H1 (cell line): Measurements from ENCODE around the gene NUP205. TPM values are rescaled to one million over a fixed set of nuclear protein-coding genes. Genes with fewer than 3 reads are reported as not detected.
A peak's percentile ranks its signal among the peaks of the same experiment; 100 is the strongest.

Experiments used
- EP300 ChIP-seq, 2 experiments: IDR thresholded peaks; 1 replicate in 1 of 2; 2 replicates in 1 of 2; pipeline ENCODE4 v1.6.1; 2011 to 2012; ENCODE audit warnings: low read depth in 2 of 2, low read length in 2 of 2, mild to moderate bottlenecking in 2 of 2, borderline replicate concordance in 1 of 2, inconsistent platforms in 1 of 2, moderate library complexity in 1 of 2
- JUND ChIP-seq: IDR thresholded peaks from 2 replicates; pipeline ENCODE4 v1.6.1; 2011; ENCODE audit warnings: mild to moderate bottlenecking, improper control_type of control experiment, low read length
- RAD21 ChIP-seq, 2 experiments: IDR thresholded peaks in 1 of 2; conservative IDR thresholded peaks in 1 of 2; 2 replicates each; pipeline ENCODE4 v1.6.1; 2011; ENCODE audit warnings: low read depth in 2 of 2, low read length in 2 of 2, improper control_type of control experiment in 1 of 2, inconsistent platforms in 1 of 2, mild to moderate bottlenecking in 1 of 2, moderate library complexity in 1 of 2
- RNF2 ChIP-seq: fragments of 200-900, 300-1000 bp; sonication (generic); IDR thresholded peaks from 2 replicates; pipeline ENCODE4 v1.7.1; 2016; ENCODE audit warnings: borderline replicate concordance, low read depth, mild to moderate bottlenecking, antibody characterized with exemption, low read length; ENCODE audit not compliant: poor library complexity, severe bottlenecking; ENCODE audit errors: missing control alignments
- RXRA ChIP-seq: IDR thresholded peaks from 2 replicates; pipeline ENCODE4 v1.6.1; 2011; ENCODE audit warnings: low read depth, mild to moderate bottlenecking, low read length, moderate library complexity; ENCODE audit not compliant: insufficient read depth
- SAP30 ChIP-seq: fragments of 300-600 bp; sonication (generic); IDR thresholded peaks from 2 replicates; pipeline ENCODE4 v1.7.1; 2012; ENCODE audit warnings: low read length, moderate library complexity, mild to moderate bottlenecking, inconsistent platforms; ENCODE audit not compliant: insufficient read depth, insufficient replicate concordance
- SIN3A ChIP-seq, 2 experiments: IDR thresholded peaks in 1 of 2; conservative IDR thresholded peaks in 1 of 2; 2 replicates each; pipeline ENCODE4 v1.6.1; 2011 to 2012; ENCODE audit warnings: low read length in 2 of 2, improper control_type of control experiment in 1 of 2, low read depth in 1 of 2, mild to moderate bottlenecking in 1 of 2
- TBP ChIP-seq: IDR thresholded peaks from 2 replicates; pipeline ENCODE4 v1.6.1; 2011; ENCODE audit warnings: low read depth, low read length, improper control_type of control experiment
- USF2 ChIP-seq: IDR thresholded peaks from 2 replicates; pipeline ENCODE4 v1.6.1; 2011; ENCODE audit warnings: low read length, improper control_type of control experiment
- polyA plus RNA-seq, 7 experiments: library from polyadenylated mRNA; depleted of rRNA in 3 of 7; stranded (reverse) in 5 of 7; unstranded in 2 of 7; fragments of >200 nt in 5 of 7; fragments of 200-250 nt in 2 of 7; gene quantifications; 1 replicate in 5 of 7; 2 replicates in 1 of 7; 4 replicates in 1 of 7; pipeline versions ENCODE4 v1.2.1 to v1.2.3, GENCODE V29; 2011 to 2013; ENCODE audit warnings: missing spikeins in 2 of 7, mixed read lengths in 2 of 7
- total RNA-seq: library from RNA; stranded (reverse); fragmentation: NEBNext Ultra II Directional; extraction: Animal tissue kit (Norgen Biotek cat#: 25700); gene quantifications from 2 replicates; pipeline ENCODE4 v1.2.1, GENCODE V29; 2021

The NUP205 gene
- total and polyA plus RNA-seq, 2 of the 8 experiments (the other 6 are each of a cell fraction or from before 2014, with no cell fraction given) = 148 to 216 TPM

GRCh38 chr7:135558337-135558767, 635 bp downstream of the NUP205 start (continued):
- TF ChIP-seq USF2 = no peak
- peak; percentile 45 for TF ChIP-seq SAP30
- TF ChIP-seq RAD21 (IDR thresholded peaks at IDR 0.05 in 1 of 2, conservative IDR thresholded peaks at IDR 0.05 in 1 of 2; ENCODE audit: low read depth in 2 of 2, low read length in 2 of 2) = peak; percentile 42 to 51; a peak in 3 of 4 replicates
- no peak for TF ChIP-seq RNF2
- no peak for TF ChIP-seq JUND
- peak; percentile 50; the same call in 1 of the 2 replicates for TF ChIP-seq TBP
- no peak for TF ChIP-seq EP300 (IDR thresholded peaks at IDR 0.05; ENCODE audit: borderline replicate concordance in 1 of 2, low read depth in 2 of 2, low read length in 2 of 2)
- TF ChIP-seq RXRA = no peak
- 0 out of 4 replicates have a peak, but pooled peaks have one; percentile 16 to 70 for TF ChIP-seq SIN3A (conservative IDR thresholded peaks at IDR 0.05 in 1 of 2, IDR thresholded peaks at IDR 0.05 in 1 of 2; ENCODE audit: low read depth in 1 of 2, low read length in 2 of 2)
